HCT116 (cell line): Measurements from ENCODE around the gene BRSK2.

Experiments used
- ATF3 ChIP-seq: IDR thresholded peaks from 2 replicates; pipeline ENCODE4 v1.6.1; 2012
- CBX3 ChIP-seq: IDR thresholded peaks from 2 replicates; pipeline ENCODE4 v1.6.1; 2012; ENCODE audit warnings: low read depth
- EZH2 ChIP-seq: fragments of 200-600 bp; sonication (generic); IDR thresholded peaks from 2 replicates; pipeline ENCODE4 v1.6.1; 2017; ENCODE audit warnings: antibody characterized with exemption, mixed run types
- EZH2phosphoT487 ChIP-seq: fragments of 200-600 bp; IDR thresholded peaks from 2 replicates; pipeline ENCODE4 v1.6.1; 2018; ENCODE audit warnings: antibody characterized with exemption, borderline replicate concordance
- JUND ChIP-seq: IDR thresholded peaks from 2 replicates; pipeline ENCODE4 v1.6.1; 2012
- POLR2A ChIP-seq: IDR thresholded peaks from 2 replicates; pipeline ENCODE4 v1.7.0; 2011; ENCODE audit warnings: borderline replicate concordance; ENCODE audit not compliant: insufficient read depth, insufficient read length; ENCODE audit errors: extremely low read depth
- POLR2AphosphoS5 ChIP-seq: IDR thresholded peaks from 2 replicates; pipeline ENCODE4 v1.6.1; 2011; ENCODE audit warnings: mild to moderate bottlenecking, low read depth, low read length, moderate library complexity
- RAD21 ChIP-seq: IDR thresholded peaks from 2 replicates; pipeline ENCODE4 v1.6.1; 2012; ENCODE audit warnings: low read depth, mild to moderate bottlenecking
- REST ChIP-seq: IDR thresholded peaks from 2 replicates; pipeline ENCODE4 v1.6.1; 2012; ENCODE audit warnings: low read depth
- SP1 ChIP-seq: IDR thresholded peaks from 2 replicates; pipeline ENCODE4 v1.6.1; 2012; ENCODE audit warnings: low read depth
- ZBTB33 ChIP-seq: IDR thresholded peaks from 2 replicates; pipeline ENCODE4 v1.6.1; 2011; ENCODE audit warnings: mild to moderate bottlenecking, low read length, moderate library complexity; ENCODE audit not compliant: insufficient replicate concordance; ENCODE audit errors: extremely low read depth
- ZNF274 ChIP-seq: fragments of 200-500 bp; sonication (Bioruptor generic); IDR thresholded peaks from 2 replicates; pipeline ENCODE4 v1.6.1; 2014; ENCODE audit warnings: mild to moderate bottlenecking, low read depth, low read length, inconsistent platforms
- TF ChIP-seq, protein P1 (sequence below), 3 experiments: fragments of 200-600 bp in 1 of 3; sonication (generic) in 1 of 3; IDR thresholded peaks in 2 of 3; conservative IDR thresholded peaks in 1 of 3; 2 replicates each; pipeline ENCODE4 v1.5.1; 2012 to 2017; ENCODE audit warnings: low read depth in 2 of 3, low read length in 2 of 3, antibody characterized with exemption in 1 of 3, borderline replicate concordance in 1 of 3, control low read depth in 1 of 3, mild to moderate bottlenecking in 1 of 3, mixed read lengths in 1 of 3, mixed run types in 1 of 3, moderate library complexity in 1 of 3; ENCODE audit not compliant: insufficient read depth in 1 of 3
- TF ChIP-seq, protein P2 (sequence below): IDR thresholded peaks from 2 replicates; pipeline ENCODE4 v1.6.1; 2012

DNA sequence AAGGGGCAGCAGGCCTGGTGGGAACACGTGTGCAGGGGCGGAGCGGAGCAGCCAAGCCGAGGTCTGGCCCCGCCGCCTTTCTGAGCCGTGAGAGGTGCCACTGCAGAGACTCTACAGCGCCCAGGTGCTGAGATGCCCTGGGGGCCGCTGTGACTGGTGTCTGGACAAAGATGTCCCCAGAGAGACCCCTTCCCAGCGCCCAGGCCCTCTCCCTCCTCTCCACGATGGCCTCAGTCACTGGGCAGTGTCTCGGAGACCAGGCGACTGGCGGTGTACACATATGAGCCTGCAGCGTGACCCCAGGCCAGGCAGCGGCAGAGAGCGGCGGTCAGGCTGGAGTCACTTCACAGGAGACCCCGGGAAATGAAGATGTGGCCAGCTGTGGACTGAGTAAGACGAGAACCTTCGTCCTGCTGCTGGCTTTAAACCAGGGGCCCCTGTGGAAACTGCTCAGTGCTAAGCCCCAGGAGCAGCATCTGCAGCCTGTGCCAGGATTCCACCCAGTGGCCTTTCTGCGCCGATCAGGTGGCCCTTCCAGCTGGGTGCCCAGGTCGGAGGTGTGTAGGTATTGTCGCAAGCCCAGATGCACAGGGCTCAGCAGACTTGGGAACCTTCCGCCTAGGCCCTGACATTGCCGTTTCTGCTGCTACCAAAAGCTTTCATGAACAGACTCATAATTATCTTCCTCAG lies 62.2 kb downstream of the BRSK2 start:
- TF ChIP-seq POLR2AphosphoS5 = no peak
- TF ChIP-seq, protein P1, sequence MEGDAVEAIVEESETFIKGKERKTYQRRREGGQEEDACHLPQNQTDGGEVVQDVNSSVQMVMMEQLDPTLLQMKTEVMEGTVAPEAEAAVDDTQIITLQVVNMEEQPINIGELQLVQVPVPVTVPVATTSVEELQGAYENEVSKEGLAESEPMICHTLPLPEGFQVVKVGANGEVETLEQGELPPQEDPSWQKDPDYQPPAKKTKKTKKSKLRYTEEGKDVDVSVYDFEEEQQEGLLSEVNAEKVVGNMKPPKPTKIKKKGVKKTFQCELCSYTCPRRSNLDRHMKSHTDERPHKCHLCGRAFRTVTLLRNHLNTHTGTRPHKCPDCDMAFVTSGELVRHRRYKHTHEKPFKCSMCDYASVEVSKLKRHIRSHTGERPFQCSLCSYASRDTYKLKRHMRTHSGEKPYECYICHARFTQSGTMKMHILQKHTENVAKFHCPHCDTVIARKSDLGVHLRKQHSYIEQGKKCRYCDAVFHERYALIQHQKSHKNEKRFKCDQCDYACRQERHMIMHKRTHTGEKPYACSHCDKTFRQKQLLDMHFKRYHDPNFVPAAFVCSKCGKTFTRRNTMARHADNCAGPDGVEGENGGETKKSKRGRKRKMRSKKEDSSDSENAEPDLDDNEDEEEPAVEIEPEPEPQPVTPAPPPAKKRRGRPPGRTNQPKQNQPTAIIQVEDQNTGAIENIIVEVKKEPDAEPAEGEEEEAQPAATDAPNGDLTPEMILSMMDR (IDR thresholded peaks at IDR 0.05 in 2 of 3, conservative IDR thresholded peaks at IDR 0.05 in 1 of 3; ENCODE audit: borderline replicate concordance in 1 of 3, insufficient read depth in 1 of 3, low read depth in 2 of 3, low read length in 2 of 3) = no peak
- TF ChIP-seq EZH2phosphoT487 = no peak
- TF ChIP-seq POLR2A = no peak
- no peak for TF ChIP-seq REST
- TF ChIP-seq ZBTB33 = no peak
- TF ChIP-seq, protein P2, sequence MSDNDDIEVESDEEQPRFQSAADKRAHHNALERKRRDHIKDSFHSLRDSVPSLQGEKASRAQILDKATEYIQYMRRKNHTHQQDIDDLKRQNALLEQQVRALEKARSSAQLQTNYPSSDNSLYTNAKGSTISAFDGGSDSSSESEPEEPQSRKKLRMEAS = no peak
- no peak for TF ChIP-seq JUND
- TF ChIP-seq SP1 = no peak
- no peak for TF ChIP-seq ATF3
- no peak for TF ChIP-seq RAD21
- TF ChIP-seq EZH2 = no peak
- no peak for TF ChIP-seq CBX3
- no peak for TF ChIP-seq ZNF274
